ENCODE results near the gene LRFN4.

GRCh38 chr11:66841861-66842260 is 15.0 kb upstream of the LRFN4 start:
- no peak for TF ChIP-seq CTCF (conservative IDR thresholded peaks at IDR 0.05 in 1 of 2, IDR thresholded peaks at IDR 0.05 in 1 of 2; ENCODE audit: extremely low read depth in 1 of 2, insufficient read depth in 1 of 2, low read depth in 1 of 2, low read length in 2 of 2)
- TF ChIP-seq EZH2 (IDR thresholded peaks at IDR 0.05; ENCODE audit: borderline replicate concordance, low read length): no peak

All from mammary epithelial cell (primary cell).